Upper lobe of left lung (tissue), 4 donors: ENCODE data around the gene SIRPD.

Experiments
- EP300 ChIP-seq, 4 donors: sonication (generic); formaldehyde crosslinking; IDR thresholded peaks; one replicate each; pipeline ENCODE4 v1.5.1; 2017; ENCODE audit warnings: antibody characterized with exemption in 4 of 4, control low read depth in 2 of 4
- TF ChIP-seq, protein P1 (sequence below), 6 experiments: fragments of 450-650 bp in 4 of 6; fragments of 200-600 bp in 2 of 6; sonication (generic) in 2 of 6; IDR thresholded peaks; one replicate each; pipeline ENCODE4 v1.5.1; 2016 to 2019; ENCODE audit warnings: antibody characterized with exemption in 6 of 6

DNA sequence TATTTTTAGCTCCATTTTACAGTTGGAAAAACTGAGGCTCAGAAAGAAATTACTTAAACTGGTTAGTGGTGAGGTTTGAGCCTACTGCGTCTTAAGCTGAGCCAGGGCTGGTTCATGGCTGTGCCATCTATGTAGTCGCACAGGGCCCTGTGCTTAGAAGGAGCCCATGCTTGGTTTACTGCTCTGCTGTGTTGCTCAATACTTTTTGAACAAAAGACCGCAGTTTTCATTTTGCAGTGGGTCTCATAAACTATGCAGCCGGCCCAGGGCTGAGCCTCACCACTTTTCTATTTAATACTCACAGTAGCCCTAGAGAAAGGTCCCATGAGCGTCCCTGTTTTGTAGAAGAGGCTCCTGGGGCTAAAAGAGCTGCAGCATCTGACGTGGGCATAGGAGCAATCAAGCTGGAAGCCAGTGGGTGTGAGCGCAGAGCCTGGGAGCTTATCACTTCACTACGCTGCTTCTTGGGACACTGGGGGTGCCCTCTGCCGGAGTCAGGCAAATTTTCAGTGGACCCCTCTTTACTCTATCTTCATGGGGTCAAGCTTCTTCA lies 66.8 kb downstream of the SIRPD start:
- TF ChIP-seq, protein P1, sequence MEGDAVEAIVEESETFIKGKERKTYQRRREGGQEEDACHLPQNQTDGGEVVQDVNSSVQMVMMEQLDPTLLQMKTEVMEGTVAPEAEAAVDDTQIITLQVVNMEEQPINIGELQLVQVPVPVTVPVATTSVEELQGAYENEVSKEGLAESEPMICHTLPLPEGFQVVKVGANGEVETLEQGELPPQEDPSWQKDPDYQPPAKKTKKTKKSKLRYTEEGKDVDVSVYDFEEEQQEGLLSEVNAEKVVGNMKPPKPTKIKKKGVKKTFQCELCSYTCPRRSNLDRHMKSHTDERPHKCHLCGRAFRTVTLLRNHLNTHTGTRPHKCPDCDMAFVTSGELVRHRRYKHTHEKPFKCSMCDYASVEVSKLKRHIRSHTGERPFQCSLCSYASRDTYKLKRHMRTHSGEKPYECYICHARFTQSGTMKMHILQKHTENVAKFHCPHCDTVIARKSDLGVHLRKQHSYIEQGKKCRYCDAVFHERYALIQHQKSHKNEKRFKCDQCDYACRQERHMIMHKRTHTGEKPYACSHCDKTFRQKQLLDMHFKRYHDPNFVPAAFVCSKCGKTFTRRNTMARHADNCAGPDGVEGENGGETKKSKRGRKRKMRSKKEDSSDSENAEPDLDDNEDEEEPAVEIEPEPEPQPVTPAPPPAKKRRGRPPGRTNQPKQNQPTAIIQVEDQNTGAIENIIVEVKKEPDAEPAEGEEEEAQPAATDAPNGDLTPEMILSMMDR (IDR thresholded peaks at IDR 0.05): no peak
- no peak for TF ChIP-seq EP300 (IDR thresholded peaks at IDR 0.05)
